Measurements from ENCODE around the gene SHISAL1. TPM values are rescaled to one million over a fixed set of nuclear protein-coding genes. Genes with fewer than 3 reads are reported as not detected.
"Not testable (repeated sequence)": the region's sequence is repeated elsewhere in the genome, so short reads cannot be mapped to it uniquely, and the experiment has no call there.

SHISAL1 gene
- total RNA-seq, 1 donor from 2014 or later, result 0.99 TPM

DNA sequence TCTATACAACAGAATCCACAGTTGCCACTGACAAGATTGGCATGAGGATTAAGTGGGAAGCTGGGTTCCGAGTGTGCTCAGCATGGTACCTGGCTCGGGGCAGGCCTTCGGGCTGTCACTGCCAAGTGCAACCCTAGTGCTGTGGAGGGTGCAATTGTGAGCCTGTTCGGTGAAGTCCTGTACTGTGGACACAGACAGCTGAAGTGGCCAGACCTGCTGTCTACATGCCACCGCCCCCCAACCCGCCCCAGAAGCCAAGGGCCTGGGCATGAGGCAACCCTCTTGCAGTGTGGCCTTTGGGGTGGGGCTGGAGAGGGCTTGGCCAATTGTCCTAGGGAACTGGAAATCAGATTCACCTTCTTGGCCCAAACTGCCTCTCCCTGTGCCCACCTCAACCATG lies 15.6 kb upstream of the SHISAL1 start:
- DNase-seq, result no peak

DNA sequence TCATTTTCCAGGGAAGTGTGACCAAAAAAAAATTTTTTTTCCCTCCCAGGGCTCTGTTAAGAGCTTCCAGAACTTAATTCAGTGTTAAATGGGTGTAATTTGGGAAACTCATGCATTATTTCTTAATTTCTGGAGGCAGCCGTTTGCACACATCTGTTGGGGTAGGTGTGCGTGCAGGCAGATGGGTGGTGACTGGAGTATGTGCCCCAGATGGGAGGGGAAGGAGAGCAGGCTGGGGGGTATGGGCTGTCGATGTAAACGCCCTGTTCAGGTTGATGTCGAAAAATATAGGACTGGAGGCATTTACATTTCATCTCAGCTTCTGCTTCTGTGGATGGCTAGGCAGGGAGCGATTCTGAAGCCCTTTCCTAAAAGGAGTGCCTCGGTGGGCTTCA lies 13.7 kb upstream of the SHISAL1 start:
- DNase-seq, result no peak

DNA sequence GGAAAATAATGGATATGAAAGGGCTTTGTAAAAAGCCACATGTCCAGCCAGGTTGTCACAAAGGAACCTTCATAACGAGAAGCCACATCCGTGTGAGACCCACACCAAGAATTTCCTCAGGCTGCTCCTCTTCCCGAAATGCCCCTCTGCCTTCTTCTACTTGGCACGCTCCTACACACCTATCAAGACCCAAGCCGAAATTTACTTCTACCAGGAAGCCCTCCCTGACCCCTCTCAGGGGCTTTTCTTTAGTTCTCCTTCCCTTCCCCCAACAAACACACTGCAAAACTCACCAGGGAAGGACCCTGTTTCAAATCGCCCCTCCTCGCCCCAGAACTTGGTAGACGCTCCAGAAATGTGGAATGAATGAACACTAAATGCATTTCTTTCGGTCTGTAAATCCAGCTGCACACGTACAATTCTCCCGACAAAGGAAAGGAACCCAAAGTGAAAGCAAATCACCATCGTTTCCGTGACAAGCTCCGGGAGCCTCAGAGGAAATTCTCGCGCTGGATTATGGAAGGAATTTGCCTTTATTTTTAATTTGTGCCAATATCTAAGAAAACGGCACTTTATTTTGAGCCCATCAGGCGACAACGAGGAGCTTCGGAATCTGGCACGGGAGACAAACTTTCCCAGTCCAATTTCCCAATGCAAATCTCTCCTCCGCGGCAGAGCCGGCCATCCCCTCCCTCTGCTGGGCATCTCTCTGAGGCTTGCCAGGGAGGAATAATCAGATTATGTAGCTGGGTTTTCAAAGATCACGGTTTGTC lies 13.2 kb upstream of the SHISAL1 start:
- peak; percentile 48 for DNase-seq

DNA sequence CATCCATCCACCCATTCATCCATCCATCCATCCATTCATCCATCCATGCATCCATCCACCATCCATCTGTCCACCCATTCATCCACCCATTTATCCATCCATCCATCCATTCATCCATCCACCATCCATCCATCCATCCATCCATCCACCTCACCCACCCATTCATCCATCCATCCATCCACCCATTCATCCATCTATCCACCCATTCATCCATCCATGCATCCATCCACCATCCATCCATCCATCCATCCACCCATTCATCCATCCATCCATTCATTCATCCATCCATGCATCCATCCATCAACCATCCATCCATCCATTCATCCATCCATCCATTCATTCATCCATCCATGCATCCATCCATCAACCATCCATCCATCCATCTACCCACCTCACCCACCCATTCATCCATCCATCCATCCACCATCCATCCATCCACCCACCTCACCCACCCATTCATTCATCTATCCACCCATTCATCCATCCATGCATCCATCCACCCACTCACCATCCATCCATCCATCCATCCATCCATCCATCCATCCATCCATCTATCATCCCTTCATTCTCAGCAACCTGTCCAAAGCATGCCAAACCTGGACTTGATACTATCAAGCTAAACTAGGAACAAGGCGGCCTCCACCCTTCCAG lies 10.5 kb upstream of the SHISAL1 start:
- not testable (repeated sequence) for DNase-seq

DNA sequence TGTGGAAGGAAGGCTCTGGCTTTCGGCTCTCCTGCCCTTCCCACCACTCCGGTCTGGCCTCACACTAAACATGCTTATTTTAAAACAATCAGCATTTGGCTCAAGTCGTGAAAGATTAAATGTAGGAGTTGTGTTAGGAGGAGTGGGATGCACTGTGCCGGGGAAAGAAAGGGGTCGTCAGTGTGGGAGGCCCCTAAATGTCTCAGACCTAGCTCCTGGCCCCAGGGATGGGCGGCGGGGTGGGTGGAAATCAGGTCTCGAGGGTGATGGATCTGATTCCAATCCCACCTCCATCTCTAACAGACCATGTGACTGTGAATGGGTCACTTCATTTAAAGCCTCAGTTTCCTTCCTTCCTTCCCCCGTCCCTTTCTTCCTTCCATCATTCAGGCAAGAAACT lies 6.9 kb upstream of the SHISAL1 start:
- DNase-seq, result no peak

DNA sequence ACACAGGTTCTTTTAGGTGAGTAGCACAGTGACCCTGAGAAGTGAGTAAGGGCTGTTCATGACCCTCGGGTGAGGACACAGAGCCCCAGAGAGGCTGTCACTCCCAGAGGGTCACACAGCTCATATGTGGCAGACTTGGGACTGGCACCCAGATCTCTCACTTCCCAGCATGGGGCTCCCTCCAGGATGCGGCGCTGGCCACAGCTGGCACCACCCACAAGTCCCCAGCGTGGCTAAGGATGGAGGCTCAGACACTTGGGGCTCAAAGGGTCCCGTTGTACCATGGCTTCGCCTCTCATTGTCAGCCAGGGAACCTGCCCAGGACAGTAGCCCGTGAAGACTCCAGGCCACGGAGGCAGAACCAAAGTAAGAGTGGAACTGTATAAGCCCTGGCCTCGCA lies 6.0 kb upstream of the SHISAL1 start:
- no peak for DNase-seq

DNA sequence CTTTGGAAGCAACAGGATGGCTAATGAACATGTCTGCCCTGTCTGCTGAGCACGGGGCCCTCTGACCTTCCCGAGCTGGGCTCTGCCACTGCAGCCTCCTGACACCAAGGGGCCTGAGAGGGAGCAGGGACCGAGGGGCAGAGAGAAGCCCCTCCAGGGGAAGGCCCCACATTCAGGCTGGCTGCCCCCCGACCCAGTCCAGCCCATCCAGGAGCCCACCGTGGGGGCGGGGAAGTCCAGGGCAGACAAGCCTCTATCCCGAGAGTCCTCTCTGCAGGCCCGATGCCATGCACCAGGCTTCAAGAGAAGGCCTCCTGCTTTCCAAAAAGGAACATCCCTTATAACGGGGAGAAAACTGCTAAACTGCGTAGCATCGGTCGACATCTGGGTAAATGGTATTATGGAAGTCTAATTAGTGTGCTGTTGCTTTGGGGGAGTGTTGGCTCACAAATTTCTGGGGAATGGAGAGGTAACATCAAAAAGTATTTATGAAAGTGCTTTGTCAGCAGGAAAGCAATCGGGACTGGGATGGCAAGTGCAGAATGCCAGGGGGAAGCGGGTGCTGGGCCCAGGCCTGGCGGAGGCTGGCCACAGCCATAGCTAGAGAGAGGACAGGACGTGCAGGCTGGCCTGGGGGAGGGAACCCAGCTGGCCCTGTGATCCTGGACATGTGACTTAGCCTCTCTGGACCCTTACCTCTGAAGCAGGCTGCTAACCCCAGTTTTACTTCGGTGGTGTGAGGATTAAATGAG lies 5.3 kb upstream of the SHISAL1 start:
- no peak for DNase-seq

DNA sequence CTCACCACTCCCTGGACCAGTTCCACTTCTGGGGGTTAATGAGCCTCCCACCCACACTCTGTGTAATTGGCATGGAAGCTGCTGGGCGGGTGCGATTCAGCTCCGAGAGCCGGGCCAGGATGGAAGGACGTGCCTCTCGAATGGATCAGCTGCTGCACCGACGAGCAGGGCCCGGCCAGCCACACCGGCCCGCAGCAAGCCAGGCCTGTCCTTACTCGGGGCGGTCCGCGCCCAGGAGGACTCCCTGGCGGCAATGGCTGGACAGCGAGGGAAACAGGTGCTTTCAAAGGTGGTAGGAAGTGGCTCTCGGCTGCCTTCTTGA lies 4.3 kb upstream of the SHISAL1 start:
- no peak for DNase-seq

DNA sequence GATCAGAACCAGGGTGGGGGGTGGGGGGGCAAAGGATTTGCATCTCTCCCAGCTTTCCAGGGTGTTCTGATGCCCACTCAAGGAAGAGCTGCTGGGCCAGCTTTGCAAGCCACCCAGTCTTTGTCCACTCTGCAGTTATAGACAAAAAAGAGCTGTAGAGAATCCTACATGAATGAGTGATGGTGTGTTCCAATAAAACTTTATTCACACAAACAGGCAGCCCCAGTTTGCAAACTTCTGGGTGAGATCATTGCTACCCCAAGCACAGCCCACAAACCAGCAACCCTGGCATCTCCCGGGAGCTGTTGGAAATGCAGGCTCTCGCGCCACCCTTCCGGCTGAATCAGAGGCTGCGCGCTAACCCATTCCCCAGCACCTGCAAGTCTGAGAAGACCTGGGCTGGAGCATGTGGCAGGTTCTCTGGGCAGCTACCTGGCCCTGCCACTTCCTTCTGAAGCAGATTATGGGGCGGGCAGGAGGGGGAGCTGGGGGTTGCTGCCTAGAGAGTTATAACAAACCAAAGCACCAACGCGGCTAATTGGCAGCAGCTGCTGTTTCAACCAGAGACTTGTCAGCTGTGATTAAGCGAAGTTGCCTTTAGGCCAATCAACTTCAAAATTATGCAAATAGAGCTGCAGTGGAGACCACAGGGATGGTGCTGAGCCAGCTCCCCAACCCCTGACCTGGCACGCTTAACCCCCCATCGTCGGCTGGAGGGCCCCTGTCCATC lies 3.8 kb upstream of the SHISAL1 start:
- DNase-seq, result peak; percentile 25

DNA sequence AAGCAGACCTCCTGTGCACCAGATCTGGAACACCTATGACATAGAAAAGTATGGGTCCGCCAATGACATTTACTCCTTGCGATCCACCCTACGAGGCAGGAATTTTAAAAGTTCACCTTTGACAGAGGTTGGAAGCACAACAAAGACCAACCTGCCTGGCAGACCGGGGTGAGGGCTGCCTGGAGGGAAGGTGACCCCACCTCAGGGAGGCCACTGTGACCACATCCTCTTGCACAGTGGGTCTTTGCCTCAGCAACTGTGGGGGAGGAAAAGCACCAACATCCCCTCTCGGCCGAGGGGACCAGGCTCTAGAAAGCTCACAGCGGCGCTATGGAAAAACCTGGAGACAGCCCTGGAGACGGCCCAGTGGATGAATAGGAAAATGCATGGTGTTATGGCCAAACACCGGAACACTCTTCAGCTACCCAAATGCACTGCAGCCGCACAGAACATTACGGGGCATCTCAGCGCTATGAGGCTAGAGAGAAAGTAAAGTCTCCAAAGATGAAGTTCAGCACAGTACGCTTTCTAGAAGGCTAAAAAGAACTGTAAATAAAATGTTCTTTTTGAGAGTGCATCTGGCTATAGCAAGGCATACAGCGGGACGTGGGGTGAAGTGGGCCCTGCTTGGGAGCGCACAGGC lies 1.8 kb upstream of the SHISAL1 start:
- DNase-seq, result no peak

DNA sequence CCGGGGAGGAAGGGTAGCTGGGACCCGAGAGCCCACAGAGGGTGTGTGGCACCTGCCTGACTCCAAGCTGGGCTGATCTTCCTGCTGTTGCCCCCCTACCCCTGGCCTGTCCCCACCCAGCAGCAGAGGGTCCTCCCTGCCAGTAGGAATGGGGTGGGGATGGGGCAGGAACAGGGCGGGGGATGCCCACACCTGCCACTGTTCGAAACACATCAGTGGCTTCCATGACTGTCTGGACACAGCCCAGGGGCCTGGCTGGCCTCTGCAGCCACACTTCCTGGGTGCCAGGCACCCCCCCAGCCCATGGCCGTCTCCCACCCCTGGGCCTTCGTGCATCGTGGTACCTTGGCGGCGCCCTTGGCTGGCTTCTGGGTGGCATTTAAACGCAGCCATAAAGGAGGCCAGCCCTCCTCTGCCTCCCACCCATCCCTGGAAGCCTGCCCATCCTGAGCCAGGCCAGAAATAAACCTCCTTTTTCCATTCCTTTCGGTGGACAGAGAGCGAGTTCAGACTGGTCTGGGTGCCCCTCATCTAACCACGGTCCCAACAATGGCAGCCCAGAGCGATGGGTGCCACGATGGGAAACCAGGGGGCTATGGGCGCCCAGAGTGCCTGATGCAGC lies 745 bp upstream of the SHISAL1 start:
- no peak for DNase-seq

DNA sequence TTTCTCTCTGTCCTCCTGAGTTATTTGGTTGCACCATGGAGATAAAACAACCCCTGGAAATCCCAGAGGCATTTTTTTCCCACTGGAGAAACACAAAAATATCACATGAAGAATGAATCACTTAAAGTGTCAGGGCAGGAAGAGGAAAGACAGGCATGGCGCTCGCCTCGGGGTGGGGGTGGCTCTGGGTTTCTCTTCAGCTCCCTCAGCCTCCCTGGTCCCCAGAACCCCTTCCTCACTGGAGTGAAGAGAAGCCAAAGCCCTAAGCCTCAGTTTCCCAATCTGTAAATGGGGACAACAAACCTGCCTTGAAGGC lies 938 bp downstream of the SHISAL1 start:
- no peak for DNase-seq

DNA sequence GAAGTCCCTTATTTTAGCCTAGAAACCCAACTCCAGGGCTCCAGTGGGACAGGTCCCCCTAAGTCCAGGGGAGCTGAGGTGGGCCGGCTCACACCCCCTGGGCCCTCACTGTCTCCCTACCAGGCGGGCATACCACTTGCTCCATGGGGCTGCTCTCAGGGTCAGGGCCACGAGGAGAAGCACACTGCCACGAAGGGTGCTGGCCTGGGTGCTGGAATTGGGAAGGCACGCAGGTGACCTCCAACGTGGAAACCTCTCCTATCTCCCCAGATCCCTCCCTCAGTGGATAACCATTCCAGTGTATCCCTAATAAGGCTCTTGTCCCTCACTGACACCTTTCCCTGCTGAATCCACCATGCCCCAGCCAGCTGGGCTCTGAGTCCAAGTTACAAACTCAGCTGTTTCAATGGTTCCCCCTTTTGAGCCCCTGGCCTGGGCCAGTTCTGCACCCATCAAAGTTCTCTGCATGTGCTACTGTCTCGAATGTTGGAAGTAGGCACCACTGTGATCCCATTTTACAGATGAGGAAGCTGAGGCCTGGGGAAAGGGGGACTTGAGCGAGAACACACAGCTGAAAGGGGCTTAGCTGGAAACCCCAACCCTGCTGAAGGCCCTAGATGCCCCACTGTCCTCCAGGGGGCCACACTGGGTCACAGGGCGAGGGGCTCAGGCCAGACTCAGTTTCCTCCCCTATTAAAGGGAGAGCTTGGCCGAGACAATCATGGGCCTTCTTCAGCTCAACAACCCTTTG lies 1.5 kb downstream of the SHISAL1 start:
- DNase-seq, result no peak

DNA sequence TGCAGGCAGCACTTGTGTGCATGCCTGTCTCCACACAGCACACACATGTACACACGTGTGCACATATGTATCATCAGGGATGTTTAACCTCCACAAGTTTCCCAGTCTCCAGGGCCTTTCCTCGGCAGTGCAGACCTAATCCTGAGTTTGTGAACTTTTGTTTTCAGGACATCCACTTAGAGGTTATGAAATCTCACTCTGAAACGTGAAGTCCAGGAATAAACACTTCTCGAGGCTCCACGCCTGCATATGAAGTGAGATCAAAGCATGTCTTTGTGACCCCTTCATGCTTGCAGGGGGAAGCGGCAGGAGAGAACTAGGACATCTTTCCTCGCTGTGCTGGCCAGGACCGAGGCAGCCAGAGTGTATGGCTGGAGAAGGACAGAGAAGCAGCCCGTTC lies 3.1 kb downstream of the SHISAL1 start:
- DNase-seq, result no peak

DNA sequence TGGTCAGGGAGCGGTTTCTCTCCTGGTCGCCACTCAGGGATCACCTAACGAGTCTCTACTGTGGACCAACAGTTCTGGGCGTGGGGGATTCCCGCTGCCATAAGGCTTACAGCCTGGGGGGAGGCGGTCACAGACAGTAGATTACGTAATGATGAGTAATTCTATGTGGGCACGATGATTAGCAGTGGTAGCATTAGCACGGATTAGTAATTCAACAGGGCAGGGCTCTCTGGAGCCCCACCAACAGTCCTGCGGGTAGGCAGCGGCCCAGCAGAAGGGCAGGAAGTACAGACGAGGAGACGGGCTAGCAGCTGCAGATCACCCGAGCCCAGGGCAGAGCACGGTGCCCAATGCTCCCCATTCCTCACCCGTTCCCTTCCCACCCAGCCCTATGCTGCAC lies 3.6 kb downstream of the SHISAL1 start:
- DNase-seq, result no peak

DNA sequence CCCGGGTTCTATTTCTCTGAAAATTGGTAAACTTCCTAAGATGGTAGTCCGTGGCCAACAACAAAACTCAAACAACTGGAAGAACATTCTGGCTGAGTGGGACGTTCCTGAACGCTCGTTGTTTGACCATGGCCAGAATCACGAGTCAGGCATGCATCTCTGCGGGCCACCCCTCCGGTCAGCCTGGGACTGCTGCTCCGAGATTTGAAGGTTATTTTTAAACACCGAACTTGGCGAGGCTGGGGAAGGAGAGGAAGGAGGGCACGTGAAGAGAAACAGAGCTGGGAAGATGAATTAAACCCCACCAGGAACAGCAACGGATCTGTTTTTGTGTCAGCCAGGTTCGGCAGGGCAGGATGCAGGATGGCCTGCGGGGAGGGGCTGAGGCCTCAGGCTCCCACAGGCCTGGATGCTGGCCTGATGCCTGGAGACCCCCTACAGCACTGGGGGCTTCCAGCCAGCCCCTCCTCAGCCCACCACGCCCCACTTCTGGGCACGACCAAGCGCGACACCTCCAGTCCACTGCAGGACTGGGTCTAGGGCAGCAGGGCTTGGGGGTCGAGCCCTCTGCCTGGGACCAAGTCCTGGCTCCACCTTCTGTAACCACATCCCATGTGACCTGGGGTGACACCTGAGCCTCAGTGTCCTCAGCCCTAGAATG lies 5.1 kb downstream of the SHISAL1 start:
- DNase-seq, result no peak

DNA sequence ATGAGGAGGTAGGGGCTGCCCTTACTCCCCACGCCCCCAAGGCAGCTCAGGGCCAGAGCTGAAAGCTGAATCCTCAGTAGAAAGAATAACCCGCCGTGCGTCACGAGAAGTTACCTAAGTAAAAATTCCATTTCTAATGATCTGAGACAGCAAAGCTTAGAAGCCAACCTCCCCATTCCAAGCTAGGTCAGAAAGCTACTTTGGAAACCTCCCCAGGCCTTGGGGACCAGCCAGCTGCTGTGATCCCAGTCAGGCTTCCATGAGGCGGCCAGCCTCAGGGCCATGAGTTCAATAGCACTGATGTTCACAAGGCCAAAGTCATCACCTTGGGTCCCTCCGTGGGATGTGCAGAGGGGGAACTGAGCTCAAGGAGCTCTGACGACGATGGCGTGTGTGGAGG lies 6.9 kb downstream of the SHISAL1 start:
- DNase-seq, result no peak

DNA sequence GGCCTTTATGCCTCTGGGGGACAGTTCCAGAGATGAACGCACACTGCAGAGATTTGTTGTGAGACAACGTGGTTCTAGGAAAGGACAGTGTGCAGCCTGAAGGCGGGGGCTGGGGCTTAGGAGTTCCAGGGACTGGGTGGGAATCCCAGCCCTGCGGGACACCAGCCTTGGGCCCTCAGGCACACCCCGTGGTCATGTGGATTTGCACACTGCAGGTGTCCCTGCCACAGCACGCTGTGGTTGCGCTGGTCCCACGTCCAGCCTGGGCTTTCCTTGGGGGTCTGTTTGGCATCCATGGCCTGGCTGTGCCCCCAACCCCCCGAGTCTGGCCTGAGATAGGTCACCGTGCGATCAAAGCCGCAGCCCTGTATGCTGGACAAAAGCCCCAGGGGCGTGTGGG lies 7.3 kb downstream of the SHISAL1 start:
- DNase-seq, result no peak

DNA sequence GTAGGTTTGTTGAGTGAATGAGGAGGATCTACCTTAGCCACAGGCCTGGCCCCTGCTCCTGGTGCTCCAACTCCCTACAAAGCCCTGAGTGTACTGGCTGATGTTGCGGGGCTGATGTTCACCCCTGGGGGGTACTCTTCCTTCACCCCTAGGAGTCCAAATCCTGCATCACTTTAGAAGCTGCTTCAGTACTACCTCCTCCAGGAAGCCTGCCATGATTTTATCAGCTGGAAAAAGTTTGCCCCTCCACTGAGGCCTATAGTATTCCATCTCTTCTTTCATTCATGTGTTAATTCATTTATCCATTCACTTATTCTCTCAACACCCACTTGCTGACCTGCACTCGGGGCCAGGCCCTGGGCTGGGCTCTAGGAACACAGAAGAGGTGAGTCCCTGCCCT lies 7.8 kb downstream of the SHISAL1 start:
- no peak for DNase-seq

DNA sequence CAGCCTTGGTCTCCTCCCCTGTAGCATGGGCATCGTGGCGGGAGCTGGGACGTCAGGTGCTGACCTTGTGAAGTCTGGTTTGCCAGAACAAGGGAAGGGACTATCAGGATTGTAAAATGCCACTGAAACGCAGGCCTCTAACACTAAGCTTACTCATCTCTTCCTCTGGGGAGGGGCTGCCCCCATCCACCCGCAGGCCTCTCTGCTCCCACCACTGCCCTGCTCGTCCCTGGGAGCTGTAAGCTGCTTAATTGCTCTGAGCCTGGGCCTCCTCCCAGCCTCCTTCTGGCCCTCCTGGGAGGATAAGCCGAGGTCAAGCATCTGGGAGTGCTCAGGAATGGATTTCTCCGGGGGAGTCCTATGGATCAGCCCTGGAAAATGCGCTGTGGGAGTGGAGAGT lies 8.4 kb downstream of the SHISAL1 start:
- DNase-seq, result no peak

DNA sequence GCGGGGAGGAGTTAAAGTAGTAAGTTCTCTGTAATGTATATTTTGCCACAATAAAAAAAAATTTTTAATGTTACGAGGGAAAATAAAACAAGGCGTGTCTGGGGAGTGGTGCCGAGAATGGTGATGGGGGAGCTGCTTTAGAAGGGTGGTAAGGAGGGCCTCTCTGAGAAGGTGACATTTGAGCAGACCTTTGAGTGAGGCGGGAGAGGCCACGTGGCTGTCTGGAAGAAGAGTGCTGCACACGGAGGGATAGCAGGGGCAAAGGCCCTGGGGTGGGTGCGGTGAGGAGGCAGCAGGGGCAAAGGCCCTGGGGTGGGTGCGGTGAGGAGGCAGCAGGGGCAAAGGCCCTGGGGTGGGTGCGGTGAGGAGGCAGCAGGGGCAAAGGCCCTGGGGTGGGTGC lies 10.4 kb downstream of the SHISAL1 start:
- DNase-seq, result not testable (repeated sequence)
